ENCODE data around the gene SARM1.

GRCh38 chr17:28365487-28365886, 6.0 kb upstream of the SARM1 start:
- no peak for TF ChIP-seq CTCF (IDR thresholded peaks at IDR 0.05; ENCODE audit: low read length)
- TF ChIP-seq EZH2 (optimal IDR thresholded peaks at IDR 0.05; ENCODE audit: low read depth, low read length): no peak
- no peak for TF ChIP-seq EZH2phosphoT487 (IDR thresholded peaks at IDR 0.05; ENCODE audit: low read length)
